ENCODE data around the gene APOL3.
A peak's percentile ranks its signal among the peaks of the same experiment; 100 is the strongest.

The APOL3 gene

GRCh38 chr22:36183446-36183845, 22.9 kb upstream of the APOL3 start:
- peak overlapping the region; percentile 19 for H3K56ac ChIP-seq (ENCODE audit: low read length)
- no CpG with 5 or more reads among the region's 7 CpGs for WGBS (ENCODE audit: extremely low coverage, insufficient coverage, low lambda C conversion rate)
- no peak overlapping the region for H3K23ac ChIP-seq (ENCODE audit: low read length)
- DNase-seq: no peak
- H3K9ac ChIP-seq (ENCODE audit: low read length): no peak overlapping the region
- H3K36me3 ChIP-seq (ENCODE audit: control insufficient read depth, insufficient read depth, low read length): no peaks in the 10 kb centered on the region
- H2BK5ac ChIP-seq (ENCODE audit: low read length): no peak overlapping the region
- H3K27me3 ChIP-seq (ENCODE audit: insufficient read depth, low read length, poor library complexity): no peaks in the 10 kb centered on the region
- no peak overlapping the region for H2BK15ac ChIP-seq (replicated peaks; ENCODE audit: low read depth)
- H2AK5ac ChIP-seq (ENCODE audit: low read length): no peak overlapping the region
- H3K4me1 ChIP-seq (ENCODE audit: control insufficient read depth, low read depth, low read length): no peaks in the 10 kb centered on the region
- H3K4ac ChIP-seq (ENCODE audit: low read depth, low read length): no peak overlapping the region
- H3K79me1 ChIP-seq (ENCODE audit: low read length): no peaks in the 10 kb centered on the region
- no peak overlapping the region for H3K4me2 ChIP-seq (ENCODE audit: low read length)
- H3K4me3 ChIP-seq (ENCODE audit: low read length): no peak overlapping the region
- no peak overlapping the region for H4K8ac ChIP-seq (ENCODE audit: low read depth, low read length)
- no peak overlapping the region for H4K5ac ChIP-seq (ENCODE audit: low read length)
- no peak overlapping the region for H3K18ac ChIP-seq (ENCODE audit: low read length)
- H3K27ac ChIP-seq (ENCODE audit: low read depth, low read length): no peak overlapping the region
- no peaks in the 10 kb centered on the region for H3K79me2 ChIP-seq (ENCODE audit: control insufficient read depth, insufficient read depth, low read length)
- H2BK120ac ChIP-seq (ENCODE audit: low read depth, low read length): no peak overlapping the region

- Histone ChIP-seq H3K4me1 (ENCODE audit: control insufficient read depth, low read depth, low read length) (no peaks in the 10 kb centered on the region), H2BK120ac (ENCODE audit: low read depth, low read length) (no peak overlapping the region), H3K27me3 (ENCODE audit: insufficient read depth, low read length, poor library complexity) (no peaks in the 10 kb centered on the region), H3K79me1 (ENCODE audit: low read length) (no peaks in the 10 kb centered on the region), H3K56ac (ENCODE audit: low read length) (no peak overlapping the region), H2BK5ac (ENCODE audit: low read length) (no peak overlapping the region), H3K9ac (ENCODE audit: low read length) (no peak overlapping the region), H2AK5ac (ENCODE audit: low read length) (no peak overlapping the region), H3K4me3 (ENCODE audit: low read length) (no peak overlapping the region), H3K27ac (ENCODE audit: low read depth, low read length) (no peak overlapping the region), H4K8ac (ENCODE audit: low read depth, low read length) (no peak overlapping the region), H3K79me2 (ENCODE audit: control insufficient read depth, insufficient read depth, low read length) (no peaks in the 10 kb centered on the region), H3K23ac (ENCODE audit: low read length) (no peak overlapping the region), H3K36me3 (ENCODE audit: control insufficient read depth, insufficient read depth, low read length) (no peaks in the 10 kb centered on the region), H3K18ac (ENCODE audit: low read length) (no peak overlapping the region), H3K4me2 (ENCODE audit: low read length) (no peak overlapping the region), H2BK15ac (replicated peaks; ENCODE audit: low read depth) (no peak overlapping the region), H4K5ac (ENCODE audit: low read length) (no peak overlapping the region), H3K4ac (ENCODE audit: low read depth, low read length) (no peak overlapping the region)
- no CpG with 5 or more reads among the region's 6 CpGs for WGBS (ENCODE audit: extremely low coverage, insufficient coverage, low lambda C conversion rate)
- no peak for DNase-seq
These were observed 22.3 kb upstream of the APOL3 start for GRCh38 chr22:36182857-36183256.

- H2BK120ac ChIP-seq (ENCODE audit: low read depth, low read length): no peak overlapping the region
- H4K8ac ChIP-seq (ENCODE audit: low read depth, low read length): no peak overlapping the region
- no peaks in the 10 kb centered on the region for H3K79me2 ChIP-seq (ENCODE audit: control insufficient read depth, insufficient read depth, low read length)
- H2BK15ac ChIP-seq (replicated peaks; ENCODE audit: low read depth): no peak overlapping the region
- no peak overlapping the region for H2AK5ac ChIP-seq (ENCODE audit: low read length)
- H3K4ac ChIP-seq (ENCODE audit: low read depth, low read length): no peak overlapping the region
- H3K36me3 ChIP-seq (ENCODE audit: control insufficient read depth, insufficient read depth, low read length): no peaks in the 10 kb centered on the region
- no peak overlapping the region for H3K27ac ChIP-seq (ENCODE audit: low read depth, low read length)
- H3K4me3 ChIP-seq (ENCODE audit: low read length): no peak overlapping the region
- no peak overlapping the region for H3K9ac ChIP-seq (ENCODE audit: low read length)
- H2BK5ac ChIP-seq (ENCODE audit: low read length): no peak overlapping the region
- H3K56ac ChIP-seq (ENCODE audit: low read length): no peak overlapping the region
- DNase-seq: no peak
- no peaks in the 10 kb centered on the region for H3K27me3 ChIP-seq (ENCODE audit: insufficient read depth, low read length, poor library complexity)
- no peak overlapping the region for H4K5ac ChIP-seq (ENCODE audit: low read length)
- no peak overlapping the region for H3K18ac ChIP-seq (ENCODE audit: low read length)
- no CpG with 5 or more reads among the region's 7 CpGs for WGBS (ENCODE audit: extremely low coverage, insufficient coverage, low lambda C conversion rate)
- no peaks in the 10 kb centered on the region for H3K4me1 ChIP-seq (ENCODE audit: control insufficient read depth, low read depth, low read length)
- H3K23ac ChIP-seq (ENCODE audit: low read length): no peak overlapping the region
- H3K4me2 ChIP-seq (ENCODE audit: low read length): no peak overlapping the region
- no peaks in the 10 kb centered on the region for H3K79me1 ChIP-seq (ENCODE audit: low read length)
These were observed 21.5 kb upstream of the APOL3 start for GRCh38 chr22:36182056-36182455.

- no CpG with 5 or more reads among the region's 6 CpGs for WGBS (ENCODE audit: extremely low coverage, insufficient coverage, low lambda C conversion rate)
- no peak overlapping the region for H3K4me2 ChIP-seq (ENCODE audit: low read length)
- H4K8ac ChIP-seq (ENCODE audit: low read depth, low read length): no peak overlapping the region
- no peaks in the 10 kb centered on the region for H3K36me3 ChIP-seq (ENCODE audit: control insufficient read depth, insufficient read depth, low read length)
- H2BK120ac ChIP-seq (ENCODE audit: low read depth, low read length): no peak overlapping the region
- no peak overlapping the region for H3K4me3 ChIP-seq (ENCODE audit: low read length)
- no peak overlapping the region for H3K18ac ChIP-seq (ENCODE audit: low read length)
- peak overlapping the region; percentile 33 for H2BK5ac ChIP-seq (ENCODE audit: low read length)
- H3K27ac ChIP-seq (ENCODE audit: low read depth, low read length): no peak overlapping the region
- no peaks in the 10 kb centered on the region for H3K4me1 ChIP-seq (ENCODE audit: control insufficient read depth, low read depth, low read length)
- H3K79me2 ChIP-seq (ENCODE audit: control insufficient read depth, insufficient read depth, low read length): no peaks in the 10 kb centered on the region
- H3K56ac ChIP-seq (ENCODE audit: low read length): peak overlapping the region; percentile 40
- no peak overlapping the region for H2BK15ac ChIP-seq (replicated peaks; ENCODE audit: low read depth)
- H3K4ac ChIP-seq (ENCODE audit: low read depth, low read length): no peak overlapping the region
- H2AK5ac ChIP-seq (ENCODE audit: low read length): peak overlapping the region; percentile 83
- no peaks in the 10 kb centered on the region for H3K79me1 ChIP-seq (ENCODE audit: low read length)
- no peak overlapping the region for H3K23ac ChIP-seq (ENCODE audit: low read length)
- no peaks in the 10 kb centered on the region for H3K27me3 ChIP-seq (ENCODE audit: insufficient read depth, low read length, poor library complexity)
- H4K5ac ChIP-seq (ENCODE audit: low read length): peak overlapping the region; percentile 88
- DNase-seq: no peak
- no peak overlapping the region for H3K9ac ChIP-seq (ENCODE audit: low read length)
These were observed 20.4 kb upstream of the APOL3 start for GRCh38 chr22:36180928-36181327.

GRCh38 chr22:36180038-36180880, 19.7 kb upstream of the APOL3 start:
- Histone ChIP-seq H3K36me3 (ENCODE audit: control insufficient read depth, insufficient read depth, low read length) (no peaks in the 10 kb centered on the region), H2BK15ac (replicated peaks; ENCODE audit: low read depth) (no peak overlapping the region), H3K18ac (ENCODE audit: low read length) (no peak overlapping the region), H3K23ac (ENCODE audit: low read length) (no peak overlapping the region), H3K4ac (ENCODE audit: low read depth, low read length) (no peak overlapping the region), H3K4me3 (ENCODE audit: low read length) (no peak overlapping the region), H4K5ac (ENCODE audit: low read length) (peak overlapping the region; percentile 78), H3K79me1 (ENCODE audit: low read length) (no peaks in the 10 kb centered on the region), H4K8ac (ENCODE audit: low read depth, low read length) (no peak overlapping the region), H2BK5ac (ENCODE audit: low read length) (peak overlapping the region; percentile 33), H3K56ac (ENCODE audit: low read length) (peak overlapping the region; percentile 40), H2AK5ac (ENCODE audit: low read length) (peak overlapping the region; percentile 83), H3K9ac (ENCODE audit: low read length) (no peak overlapping the region), H3K79me2 (ENCODE audit: control insufficient read depth, insufficient read depth, low read length) (no peaks in the 10 kb centered on the region), H3K27me3 (ENCODE audit: insufficient read depth, low read length, poor library complexity) (no peaks in the 10 kb centered on the region), H3K4me1 (ENCODE audit: control insufficient read depth, low read depth, low read length) (no peaks in the 10 kb centered on the region), H2BK120ac (ENCODE audit: low read depth, low read length) (no peak overlapping the region), H3K4me2 (ENCODE audit: low read length) (no peak overlapping the region), H3K27ac (ENCODE audit: low read depth, low read length) (no peak overlapping the region)
- no CpG with 5 or more reads among the region's 22 CpGs for WGBS (ENCODE audit: extremely low coverage, insufficient coverage, low lambda C conversion rate)
- peak; percentile 75 for DNase-seq

DNA sequence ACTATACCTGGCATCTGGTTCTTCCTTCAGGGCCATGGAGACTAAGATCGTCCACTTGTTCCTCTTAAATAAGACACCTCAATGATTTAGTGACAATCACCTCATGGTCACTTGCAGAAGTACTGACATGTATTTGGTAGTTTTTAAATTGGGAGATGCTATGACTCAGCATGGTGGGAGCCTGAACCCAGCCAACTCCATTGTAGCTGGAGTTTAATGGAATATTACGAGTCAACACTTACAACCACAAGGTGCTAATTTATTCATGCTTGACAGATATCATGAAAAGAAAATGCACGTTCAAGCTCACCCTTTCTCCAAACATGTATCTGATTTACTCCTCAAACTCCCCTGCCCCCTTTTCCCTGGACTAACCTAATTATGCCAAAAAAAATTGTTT, 16.6 kb upstream of the APOL3 start:
- Histone ChIP-seq H2BK15ac (replicated peaks; ENCODE audit: low read depth) (no peak overlapping the region), H3K79me1 (ENCODE audit: low read length) (no peaks in the 10 kb centered on the region), H3K56ac (ENCODE audit: low read length) (no peak overlapping the region), H3K79me2 (ENCODE audit: control insufficient read depth, insufficient read depth, low read length) (no peaks in the 10 kb centered on the region), H3K4me3 (ENCODE audit: low read length) (no peak overlapping the region), H2AK5ac (ENCODE audit: low read length) (no peak overlapping the region), H2BK120ac (ENCODE audit: low read depth, low read length) (no peak overlapping the region), H3K27me3 (ENCODE audit: insufficient read depth, low read length, poor library complexity) (no peaks in the 10 kb centered on the region), H3K36me3 (ENCODE audit: control insufficient read depth, insufficient read depth, low read length) (no peaks in the 10 kb centered on the region), H2BK5ac (ENCODE audit: low read length) (peak overlapping the region; percentile 5), H3K4me2 (ENCODE audit: low read length) (no peak overlapping the region), H3K4ac (ENCODE audit: low read depth, low read length) (no peak overlapping the region), H4K5ac (ENCODE audit: low read length) (no peak overlapping the region), H3K9ac (ENCODE audit: low read length) (no peak overlapping the region), H3K27ac (ENCODE audit: low read depth, low read length) (no peak overlapping the region), H3K18ac (ENCODE audit: low read length) (no peak overlapping the region), H3K4me1 (ENCODE audit: control insufficient read depth, low read depth, low read length) (no peaks in the 10 kb centered on the region), H3K23ac (ENCODE audit: low read length) (no peak overlapping the region), H4K8ac (ENCODE audit: low read depth, low read length) (no peak overlapping the region)
- no CpG with 5 or more reads among the region's 3 CpGs for WGBS (ENCODE audit: extremely low coverage, insufficient coverage, low lambda C conversion rate)
- no peak for DNase-seq
